ENCODE results near the gene HSPB7.
"Not testable (repeated sequence)": the region's sequence is repeated elsewhere in the genome, so short reads cannot be mapped to it uniquely, and the experiment has no call there.

HSPB7 gene

GRCh38 chr1:16056521-16056912, 38.7 kb upstream of the HSPB7 start:
- not testable (repeated sequence) for H3K4me2 ChIP-seq (ENCODE audit: insufficient read depth, low read length, poor library complexity, severe bottlenecking); H3K14ac ChIP-seq (ENCODE audit: low read length); H2AK5ac ChIP-seq (ENCODE audit: low read depth, low read length); H2BK15ac ChIP-seq (ENCODE audit: low read length); H2BK120ac ChIP-seq (ENCODE audit: low read depth, low read length); H2BK12ac ChIP-seq (ENCODE audit: low read length); H3K36me3 ChIP-seq (replicated peaks in 1 of 2; ENCODE audit: control insufficient read depth in 2 of 2, insufficient read depth in 2 of 2, low read length in 2 of 2); H3K23ac ChIP-seq (ENCODE audit: low read depth, low read length, poor library complexity); H3K9ac ChIP-seq (ENCODE audit: low read depth, low read length, poor library complexity); H3K9me3 ChIP-seq (replicated peaks in 1 of 2; ENCODE audit: control insufficient read depth in 2 of 2, insufficient read depth in 1 of 2, low read depth in 1 of 2, low read length in 2 of 2); DNase-seq (ENCODE audit: low spot score); H4K8ac ChIP-seq (ENCODE audit: low read depth, low read length); H3K4ac ChIP-seq (ENCODE audit: low read length); H3K27ac ChIP-seq (replicated peaks; ENCODE audit: low read length); H4K91ac ChIP-seq (ENCODE audit: low read depth, low read length, poor library complexity); H2AFZ ChIP-seq (ENCODE audit: low read length); H2BK5ac ChIP-seq (ENCODE audit: low read length); H3K79me1 ChIP-seq (ENCODE audit: low read depth, low read length); H3K27me3 ChIP-seq (ENCODE audit: control insufficient read depth in 3 of 3, insufficient read depth in 3 of 3, low read depth in 1 of 3, low read length in 3 of 3); H3K4me3 ChIP-seq (ENCODE audit: low read length in 2 of 2); H3K4me1 ChIP-seq (ENCODE audit: control insufficient read depth in 2 of 2, insufficient read depth in 1 of 2, low read depth in 1 of 2, low read length in 2 of 2)
- H3K18ac ChIP-seq (ENCODE audit: low read length): peak overlapping the region; percentile 90
- no CpG with 5 or more reads among the region's 4 CpGs for WGBS, 2 donors (ENCODE audit: extremely low coverage in 2 of 2, insufficient read length in 2 of 2, insufficient replicate concordance in 1 of 2)

- no peak overlapping the region for H3K23ac ChIP-seq (ENCODE audit: low read depth, low read length, poor library complexity)
- H3K9ac ChIP-seq (ENCODE audit: low read depth, low read length, poor library complexity): no peak overlapping the region
- H2BK12ac ChIP-seq (ENCODE audit: low read length): no peak overlapping the region
- H3K27ac ChIP-seq (replicated peaks; ENCODE audit: low read length): no peak overlapping the region
- H3K27me3 ChIP-seq (ENCODE audit: control insufficient read depth in 3 of 3, insufficient read depth in 3 of 3, low read depth in 1 of 3, low read length in 3 of 3): peaks cover 0 to 3% (median 2%) of the 10 kb centered on the region in 3 experiments
- H4K91ac ChIP-seq (ENCODE audit: low read depth, low read length, poor library complexity): no peak overlapping the region
- H3K9me3 ChIP-seq (replicated peaks in 1 of 2; ENCODE audit: control insufficient read depth in 2 of 2, insufficient read depth in 1 of 2, low read depth in 1 of 2, low read length in 2 of 2): no peaks in the 10 kb centered on the region
- H3K4me2 ChIP-seq (ENCODE audit: insufficient read depth, low read length, poor library complexity, severe bottlenecking): no peak overlapping the region
- H3K4me1 ChIP-seq (ENCODE audit: control insufficient read depth in 2 of 2, insufficient read depth in 1 of 2, low read depth in 1 of 2, low read length in 2 of 2): peaks cover 0 to 5% of the 10 kb centered on the region in 2 donors
- H3K18ac ChIP-seq (ENCODE audit: low read length): peak overlapping the region; percentile 90
- H2AFZ ChIP-seq (ENCODE audit: low read length): no peak overlapping the region
- no peak overlapping the region for H3K4ac ChIP-seq (ENCODE audit: low read length)
- no peaks in the 10 kb centered on the region for H3K36me3 ChIP-seq (replicated peaks in 1 of 2; ENCODE audit: control insufficient read depth in 2 of 2, insufficient read depth in 2 of 2, low read length in 2 of 2)
- H4K8ac ChIP-seq (ENCODE audit: low read depth, low read length): no peak overlapping the region
- WGBS, 2 donors (ENCODE audit: extremely low coverage in 2 of 2, insufficient read length in 2 of 2, insufficient replicate concordance in 1 of 2): no CpG with 5 or more reads among the region's 18 CpGs
- DNase-seq (ENCODE audit: low spot score): peak; percentile 87
- no peak overlapping the region for H2BK120ac ChIP-seq (ENCODE audit: low read depth, low read length)
- H3K79me1 ChIP-seq (ENCODE audit: low read depth, low read length): no peaks in the 10 kb centered on the region
- no peak overlapping the region for H2BK5ac ChIP-seq (ENCODE audit: low read length)
- no peak overlapping the region for H2AK5ac ChIP-seq (ENCODE audit: low read depth, low read length)
- no peak overlapping the region for H3K14ac ChIP-seq (ENCODE audit: low read length)
- no peak overlapping the region for H3K4me3 ChIP-seq (ENCODE audit: low read length in 2 of 2)
- H2BK15ac ChIP-seq (ENCODE audit: low read length): no peak overlapping the region
Observed at GRCh38 chr1:16055613-16056520, 38.0 kb upstream of the HSPB7 start.

GRCh38 chr1:16054598-16055540, 37.0 kb upstream of the HSPB7 start:
- no peak overlapping the region for H4K91ac ChIP-seq (ENCODE audit: low read depth, low read length, poor library complexity)
- H3K27me3 ChIP-seq (ENCODE audit: control insufficient read depth in 3 of 3, insufficient read depth in 3 of 3, low read depth in 1 of 3, low read length in 3 of 3): peaks cover 0 to 3% (median 2%) of the 10 kb centered on the region in 3 experiments
- H3K27ac ChIP-seq (replicated peaks; ENCODE audit: low read length): no peak overlapping the region
- no CpG with 5 or more reads among the region's 7 CpGs for WGBS, 2 donors (ENCODE audit: extremely low coverage in 2 of 2, insufficient read length in 2 of 2, insufficient replicate concordance in 1 of 2)
- peaks cover 6 to 11% of the 10 kb centered on the region in 2 donors for H3K4me1 ChIP-seq (ENCODE audit: control insufficient read depth in 2 of 2, insufficient read depth in 1 of 2, low read depth in 1 of 2, low read length in 2 of 2)
- no peak overlapping the region for H2BK15ac ChIP-seq (ENCODE audit: low read length)
- H2BK120ac ChIP-seq (ENCODE audit: low read depth, low read length): no peak overlapping the region
- no peak for DNase-seq (ENCODE audit: low spot score)
- H3K4me3 ChIP-seq (ENCODE audit: low read length in 2 of 2): no peak overlapping the region
- no peak overlapping the region for H3K9ac ChIP-seq (ENCODE audit: low read depth, low read length, poor library complexity)
- H2AFZ ChIP-seq (ENCODE audit: low read length): no peak overlapping the region
- H3K4me2 ChIP-seq (ENCODE audit: insufficient read depth, low read length, poor library complexity, severe bottlenecking): no peak overlapping the region
- H2AK5ac ChIP-seq (ENCODE audit: low read depth, low read length): peak overlapping the region; percentile 54
- no peak overlapping the region for H2BK5ac ChIP-seq (ENCODE audit: low read length)
- H3K36me3 ChIP-seq (replicated peaks in 1 of 2; ENCODE audit: control insufficient read depth in 2 of 2, insufficient read depth in 2 of 2, low read length in 2 of 2): no peaks in the 10 kb centered on the region
- H3K14ac ChIP-seq (ENCODE audit: low read length): no peak overlapping the region
- H3K18ac ChIP-seq (ENCODE audit: low read length): no peak overlapping the region
- no peaks in the 10 kb centered on the region for H3K79me1 ChIP-seq (ENCODE audit: low read depth, low read length)
- H3K23ac ChIP-seq (ENCODE audit: low read depth, low read length, poor library complexity): no peak overlapping the region
- H2BK12ac ChIP-seq (ENCODE audit: low read length): no peak overlapping the region
- no peak overlapping the region for H3K4ac ChIP-seq (ENCODE audit: low read length)
- H4K8ac ChIP-seq (ENCODE audit: low read depth, low read length): no peak overlapping the region
- no peaks in the 10 kb centered on the region for H3K9me3 ChIP-seq (replicated peaks in 1 of 2; ENCODE audit: control insufficient read depth in 2 of 2, insufficient read depth in 1 of 2, low read depth in 1 of 2, low read length in 2 of 2)
